HL-60/S4 treated with retinoic acid at 250 ng/mL for 4 days and 3 days (cell line): ENCODE results near the gene TSHR.
"Not testable (repeated sequence)": the region's sequence is repeated elsewhere in the genome, so short reads cannot be mapped to it uniquely, and the experiment has no call there.

Experiments used
- in situ Hi-C: fragments of 300-500 bp; cut with MboI; formaldehyde crosslinking; loops from 2 replicates; pipeline ENCODE4 v1.7.0; 2022; ENCODE audit warnings: low sequenced_read_pairs

Gene TSHR

DNA sequence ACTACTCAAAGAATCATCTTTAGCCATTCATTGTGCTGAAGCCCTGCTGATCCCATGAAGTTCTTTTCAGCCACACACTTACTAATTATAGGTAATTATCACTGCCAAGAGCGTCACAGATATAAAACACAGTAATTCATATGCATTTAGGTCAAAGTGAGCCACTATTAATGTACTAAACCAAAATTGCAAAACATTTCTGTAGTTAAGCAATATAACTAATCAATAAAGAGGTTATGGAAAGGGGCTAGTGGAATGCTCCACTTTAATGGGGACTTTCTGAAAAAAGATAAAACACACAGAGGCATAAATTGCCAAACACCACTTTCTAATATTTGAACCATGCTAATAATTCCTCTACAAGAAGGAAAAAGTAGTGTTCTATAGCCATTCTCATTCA lies 7.1 kb upstream of the TSHR start:
- in situ Hi-C loops, result no loop called here

DNA sequence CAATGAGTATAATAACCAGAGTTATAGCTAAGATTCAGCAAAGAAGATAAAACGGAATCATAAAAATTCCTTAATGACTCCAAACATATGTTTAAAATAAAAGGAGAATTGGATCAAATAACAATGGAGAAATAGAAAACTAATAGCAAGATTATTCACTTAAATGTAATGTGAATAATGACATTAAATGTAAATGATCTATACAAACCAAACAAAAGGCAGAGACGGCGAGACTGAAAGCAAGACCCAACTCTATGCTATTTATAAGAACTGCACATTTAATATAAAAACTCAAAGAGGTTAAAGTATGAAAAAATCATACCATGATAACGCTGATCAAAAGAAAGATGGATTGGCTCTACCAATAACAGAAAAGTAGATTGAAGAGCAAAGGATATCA lies 3.9 kb upstream of the TSHR start:
- in situ Hi-C loops, result no loop called here

DNA sequence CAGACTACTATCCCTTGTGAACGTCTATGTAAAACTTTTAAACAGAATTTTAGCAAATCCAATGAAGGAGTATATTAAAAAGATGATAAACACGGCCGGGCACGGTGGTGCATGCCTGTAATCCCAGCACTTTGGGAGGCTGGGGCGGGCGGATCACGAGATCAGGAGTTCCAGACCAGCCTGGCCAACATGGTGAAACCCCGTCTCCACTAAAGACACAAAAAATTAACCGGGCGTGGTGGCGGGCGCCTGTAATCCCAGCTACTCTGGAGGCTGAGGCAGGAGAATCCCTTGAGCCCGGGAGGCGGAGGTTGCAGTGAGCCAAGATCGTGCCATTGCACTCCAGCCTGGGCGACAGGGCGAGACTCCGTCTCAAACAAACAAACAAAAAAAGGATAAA lies 2.2 kb upstream of the TSHR start:
- in situ Hi-C loops, result not testable (repeated sequence)

DNA sequence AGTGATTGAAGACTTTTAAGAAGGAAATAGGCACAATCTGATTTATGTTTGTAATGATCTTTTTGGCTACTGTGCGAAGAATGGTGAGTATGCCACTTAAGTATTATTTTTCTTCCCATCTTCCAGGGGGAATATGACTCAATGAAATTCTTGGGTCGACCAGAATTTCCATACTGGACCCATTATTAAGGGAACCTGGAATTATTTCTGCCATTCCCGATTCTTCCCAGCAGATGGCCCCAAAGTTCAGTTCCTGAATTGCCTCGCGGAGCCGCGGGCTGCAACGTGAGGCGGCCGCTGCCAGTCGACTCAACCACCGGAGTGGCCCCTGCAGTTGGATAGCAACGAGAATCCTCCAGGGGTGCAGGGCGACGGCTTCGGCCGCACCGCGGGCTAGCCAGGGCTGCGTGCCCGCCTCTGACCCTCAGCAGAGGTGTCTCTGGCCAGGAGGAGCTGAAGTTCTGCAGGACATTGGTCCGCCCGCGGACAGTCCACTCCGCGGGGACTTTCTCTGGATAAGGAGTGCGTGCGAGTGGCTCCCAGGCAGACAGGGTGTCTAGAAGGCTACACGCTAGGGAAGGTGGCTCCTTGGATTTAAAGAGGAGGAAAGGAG lies 628 bp upstream of the TSHR start:
- in situ Hi-C loops, result no loop called here

DNA sequence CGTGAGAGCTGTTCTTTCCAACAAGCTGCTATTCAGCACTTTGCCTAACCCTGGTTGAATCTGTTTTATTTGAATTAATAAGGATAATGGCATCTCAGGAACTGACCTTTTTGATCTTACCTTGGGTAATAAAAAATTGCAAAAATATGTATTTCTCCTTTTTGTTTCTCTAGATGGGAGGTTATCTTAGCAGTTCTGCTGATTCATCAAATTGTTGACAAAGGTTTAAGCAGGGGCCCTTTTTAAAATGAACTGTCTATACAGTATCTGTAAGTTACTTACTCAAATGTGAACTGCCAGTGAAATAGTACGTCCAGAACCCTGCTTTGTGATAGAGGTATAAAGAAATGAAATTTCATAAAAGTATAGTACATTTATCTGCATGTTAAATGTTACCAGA lies 681 bp downstream of the TSHR start:
- in situ Hi-C loops, result no loop called here

DNA sequence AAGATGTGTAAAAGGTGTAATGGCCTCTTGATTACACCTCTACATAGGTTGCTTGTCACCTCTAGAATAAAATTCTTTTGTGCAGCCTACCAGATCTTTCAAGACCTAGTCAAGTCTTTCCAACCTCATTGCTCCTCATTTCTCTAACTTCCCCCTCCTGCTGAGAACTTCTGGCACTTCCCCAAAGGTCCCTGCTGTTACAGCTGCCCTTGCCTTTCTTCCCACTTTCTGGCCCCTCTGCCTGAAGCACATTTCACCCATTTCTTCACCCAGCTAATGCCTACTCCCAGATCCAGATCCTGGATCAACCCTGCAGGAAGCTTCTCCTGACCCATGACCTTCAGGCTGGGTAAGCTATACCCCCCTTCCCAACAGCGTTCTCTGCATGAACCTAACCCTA lies 1.5 kb downstream of the TSHR start:
- in situ Hi-C loops, result no loop called here

DNA sequence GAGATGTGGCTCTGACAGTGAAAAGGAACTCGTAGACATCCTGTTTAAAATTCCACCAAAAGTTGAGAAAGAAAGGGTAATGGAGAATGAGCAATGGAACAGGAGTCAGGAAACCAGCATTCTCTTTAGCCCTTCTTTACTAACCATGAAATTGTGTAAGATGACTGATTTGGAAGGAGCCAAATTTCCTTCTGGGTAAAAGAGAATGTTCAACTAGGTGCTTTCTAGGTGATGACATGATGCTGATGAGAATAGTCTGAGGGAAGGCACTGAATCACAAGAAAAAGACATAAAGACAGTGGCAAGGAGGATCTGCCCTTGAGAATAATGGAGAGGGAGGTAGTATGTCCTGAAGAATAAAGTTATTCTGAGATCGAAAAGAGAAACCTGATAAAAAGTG lies 2.2 kb downstream of the TSHR start:
- in situ Hi-C loops, result no loop called here

DNA sequence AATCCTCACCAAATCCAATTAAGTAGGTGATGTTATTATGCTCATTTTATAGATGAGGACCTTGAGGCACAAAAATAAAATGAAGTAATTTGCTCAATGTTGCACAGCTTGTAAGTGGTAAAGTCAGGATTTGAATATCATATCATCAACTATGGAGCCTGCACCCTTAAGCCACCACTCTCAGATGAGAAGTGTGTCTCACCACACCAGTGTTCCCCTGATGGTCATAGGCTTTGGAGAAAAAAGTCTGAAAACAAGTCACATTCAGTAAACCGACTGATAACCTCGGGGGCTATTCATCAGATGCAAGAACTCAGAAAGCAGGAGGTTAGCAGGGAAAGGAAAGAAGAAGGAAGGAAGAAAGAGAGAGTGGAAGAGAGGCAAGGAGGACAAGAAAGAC lies 2.8 kb downstream of the TSHR start:
- in situ Hi-C loops, result no loop called here

DNA sequence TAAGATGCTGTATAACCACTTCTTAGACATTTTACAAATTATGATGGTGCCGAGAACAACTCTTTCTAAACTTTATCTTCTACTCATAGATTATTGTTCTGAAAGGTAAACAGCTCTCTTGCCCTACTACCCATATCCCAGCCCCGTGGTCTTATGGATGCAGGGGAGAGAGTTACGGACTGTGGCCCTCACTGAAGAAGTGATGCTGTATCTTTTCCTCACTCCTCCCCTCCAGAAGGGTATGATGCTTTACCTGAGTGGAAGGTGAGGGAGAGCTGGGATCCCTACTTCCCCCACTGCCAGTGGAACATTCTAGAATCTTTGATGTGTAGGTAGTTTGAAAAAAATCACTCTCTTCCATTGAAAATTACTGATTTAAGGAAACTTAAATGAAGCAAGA lies 3.5 kb downstream of the TSHR start:
- in situ Hi-C loops, result no loop called here

DNA sequence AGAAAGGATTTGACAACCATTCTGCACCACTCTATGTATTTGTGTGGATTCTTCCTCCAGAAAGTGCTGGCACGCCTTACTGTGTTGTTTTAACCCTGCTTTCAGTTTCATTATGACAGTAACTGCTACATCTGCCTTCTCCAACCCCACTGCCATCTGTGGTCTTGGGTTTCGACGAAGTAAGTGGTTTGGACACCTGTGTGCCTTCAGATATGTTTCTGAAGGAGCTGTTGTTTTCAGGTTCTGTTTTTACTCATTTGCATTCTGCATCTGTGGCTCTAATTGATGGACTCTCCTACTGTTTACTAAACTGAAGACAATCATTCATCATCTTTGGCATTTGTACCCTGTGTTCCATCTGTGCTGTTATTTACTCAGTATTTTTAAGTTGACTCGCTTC lies 4.1 kb downstream of the TSHR start:
- in situ Hi-C loops, result no loop called here

DNA sequence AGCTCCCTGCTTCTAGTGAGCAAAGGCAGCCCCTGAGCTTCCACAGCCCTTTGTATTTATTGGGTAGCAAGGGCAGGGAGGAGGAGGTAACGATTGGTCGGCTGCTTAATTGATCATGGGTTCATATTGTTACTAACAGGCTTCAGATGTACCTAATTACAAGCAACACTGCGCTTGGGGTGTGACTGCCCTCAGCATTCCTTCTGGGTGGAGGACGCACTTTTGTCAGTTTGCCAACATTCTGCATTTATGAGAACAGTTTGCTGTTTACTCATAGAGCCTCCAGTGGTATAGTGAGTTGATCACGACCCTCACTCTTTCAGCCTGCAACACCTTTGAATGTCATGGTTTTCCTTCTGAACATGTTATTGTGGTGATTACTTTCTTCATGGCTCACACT lies 9.6 kb downstream of the TSHR start:
- in situ Hi-C loops, result no loop called here

DNA sequence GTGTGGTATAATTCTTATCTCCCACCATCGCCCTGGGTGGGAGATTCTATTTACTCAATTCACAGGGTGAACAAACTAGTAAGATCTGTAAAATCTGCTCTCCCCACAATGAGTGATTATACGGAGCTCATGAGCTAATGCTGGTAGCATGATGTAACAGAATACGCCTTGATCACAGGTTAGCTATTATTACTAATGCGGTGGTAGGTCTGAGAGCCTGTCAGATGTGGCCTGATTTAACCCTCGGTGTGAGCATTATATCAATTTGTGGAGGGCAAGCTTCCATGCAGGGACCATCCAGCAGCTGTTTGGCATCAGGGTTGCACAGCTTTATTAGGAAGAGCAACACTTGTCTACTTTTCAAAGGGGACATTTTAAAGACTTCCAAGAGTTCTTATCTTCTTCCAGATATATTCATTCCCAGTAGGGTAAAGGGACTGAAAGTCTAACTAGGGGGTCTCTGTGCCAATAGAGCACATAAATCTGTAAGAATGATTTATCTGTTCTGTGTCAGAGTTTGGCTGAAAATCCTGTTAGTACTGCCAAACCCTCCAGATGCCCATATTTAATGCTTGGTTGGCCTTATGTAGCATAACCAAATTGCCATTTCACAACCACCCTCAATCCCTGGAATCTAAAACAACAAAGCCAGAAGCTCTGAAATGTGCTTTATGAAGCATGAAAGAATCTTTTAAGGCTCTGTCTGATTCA lies 18.7 kb downstream of the TSHR start:
- in situ Hi-C loops, result no loop called here

DNA sequence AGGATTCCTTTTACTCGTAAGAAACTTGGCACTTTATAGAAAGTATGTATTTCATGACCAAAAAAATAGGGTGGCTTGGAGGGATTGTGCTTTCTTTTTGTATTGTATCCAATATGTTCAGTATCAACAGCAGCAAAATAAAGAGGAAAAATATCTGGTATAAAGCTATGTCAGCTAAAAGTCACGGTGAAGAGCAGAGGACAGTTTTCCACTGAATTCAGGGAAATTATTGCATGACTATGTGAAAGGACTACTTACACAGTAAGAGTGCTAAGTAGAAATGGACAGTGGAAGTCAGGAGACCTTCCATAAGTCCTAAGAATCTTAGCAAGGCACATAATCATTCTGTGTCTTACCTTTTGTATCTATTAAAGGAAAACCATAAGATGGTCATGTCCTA lies 19.3 kb downstream of the TSHR start:
- in situ Hi-C loops, result loop anchor here (25.0 kb wide), 1 partner anchor 188 kb away; no protein-coding TSS in a partner anchor

DNA sequence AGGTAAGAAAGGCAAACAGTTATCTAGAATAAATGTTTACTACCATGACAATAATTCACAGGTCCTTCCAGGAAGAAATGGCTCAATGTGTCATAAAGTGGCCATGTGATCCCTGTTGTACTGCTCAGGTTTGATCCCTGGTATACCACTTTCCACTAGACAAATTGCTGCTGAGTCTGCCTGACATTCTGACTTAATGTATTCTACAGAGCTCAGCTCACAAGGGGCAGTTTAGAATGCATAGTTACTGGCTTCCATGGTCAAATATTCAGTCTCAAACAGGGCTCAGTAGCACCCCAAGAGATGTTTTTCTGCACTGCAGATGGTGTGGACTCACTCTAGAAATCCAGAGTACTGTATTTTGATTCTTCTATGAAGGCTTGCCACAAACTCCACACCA lies 21.8 kb downstream of the TSHR start:
- in situ Hi-C loops, result loop anchor here (25.0 kb wide), 1 partner anchor 185 kb away; no protein-coding TSS in a partner anchor

DNA sequence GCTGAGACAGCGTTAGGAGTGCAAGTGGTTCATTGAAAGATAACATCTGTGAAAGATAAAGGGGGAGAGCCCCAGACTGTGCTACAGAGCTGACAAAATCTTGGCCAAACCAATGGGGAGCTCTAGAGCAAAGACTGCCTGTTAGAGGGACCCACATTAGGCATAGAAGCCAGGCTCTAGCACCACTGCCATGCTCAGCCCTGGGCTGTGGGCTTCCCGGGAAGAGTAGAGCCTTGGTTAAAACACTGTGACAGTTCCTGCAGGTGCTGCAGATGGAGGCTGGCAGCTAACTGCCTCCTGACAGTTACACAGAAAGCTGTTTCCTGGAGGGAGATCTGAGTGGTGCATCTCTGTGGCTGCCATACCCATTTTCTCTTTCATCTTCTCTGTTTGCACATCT lies 23.0 kb downstream of the TSHR start:
- in situ Hi-C loops, result loop anchor here (25.0 kb wide), 1 partner anchor 184 kb away; no protein-coding TSS in a partner anchor

DNA sequence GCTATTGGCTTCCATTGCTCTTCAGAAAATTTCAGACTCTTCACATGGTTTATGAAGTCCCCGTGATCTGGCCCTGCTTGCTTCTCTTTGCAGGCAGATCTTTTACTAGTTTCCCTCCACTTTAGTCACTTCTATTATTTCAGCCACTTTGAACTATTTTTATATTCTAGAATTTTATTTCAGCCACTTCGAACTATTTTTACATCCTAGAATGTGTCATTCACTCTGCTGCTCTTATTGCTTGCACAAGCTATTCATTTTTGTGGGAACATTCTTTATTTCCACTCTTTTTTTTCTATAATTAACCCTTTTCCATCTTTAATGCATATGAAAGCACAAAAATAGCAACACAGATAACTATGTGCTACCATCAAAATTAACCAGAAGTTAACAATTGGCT lies 24.5 kb downstream of the TSHR start:
- in situ Hi-C loops, result loop anchor here (25.0 kb wide), 1 partner anchor 182 kb away; no protein-coding TSS in a partner anchor

DNA sequence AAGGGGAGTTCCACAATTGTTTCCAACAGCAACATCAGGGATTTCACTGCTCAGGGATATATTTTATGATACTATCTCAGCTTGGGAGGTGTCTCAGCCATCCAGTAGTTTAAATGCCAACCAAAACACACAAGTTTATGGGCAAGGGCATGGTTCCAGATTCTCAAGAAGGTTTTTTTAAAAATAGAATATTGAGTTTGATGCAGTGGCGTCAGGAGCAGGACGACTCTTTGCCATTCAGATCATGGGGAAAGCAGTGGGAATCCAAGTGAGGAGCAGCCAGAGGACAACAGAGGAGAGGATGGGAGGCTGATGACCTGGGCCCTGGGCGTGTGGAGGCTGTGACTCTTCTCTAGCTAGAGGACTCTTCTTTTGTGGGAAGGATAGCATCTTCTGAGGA lies 25.7 kb downstream of the TSHR start:
- in situ Hi-C loops, result loop anchor here (25.0 kb wide), 1 partner anchor 181 kb away; no protein-coding TSS in a partner anchor

DNA sequence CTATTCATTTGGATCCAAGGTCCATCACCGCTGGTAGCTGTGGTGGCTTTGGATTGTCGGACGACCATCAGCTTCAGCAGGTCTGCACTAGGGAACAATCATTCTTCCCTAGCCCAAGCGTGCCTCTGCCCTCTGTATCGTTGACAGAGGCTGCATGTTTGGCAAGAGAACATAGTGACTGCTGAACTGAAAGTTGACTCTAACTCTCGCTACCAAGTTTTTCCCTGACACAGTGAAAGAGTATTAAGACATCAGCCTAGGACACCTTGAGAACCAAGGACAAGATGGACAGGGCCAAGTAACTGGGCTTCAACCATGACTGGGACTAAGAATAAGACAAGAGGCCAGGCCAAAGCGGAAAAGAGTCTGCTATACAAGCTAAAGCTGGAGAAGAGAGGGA lies 26.3 kb downstream of the TSHR start:
- in situ Hi-C loops, result loop anchor here (25.0 kb wide), 1 partner anchor 181 kb away; no protein-coding TSS in a partner anchor

DNA sequence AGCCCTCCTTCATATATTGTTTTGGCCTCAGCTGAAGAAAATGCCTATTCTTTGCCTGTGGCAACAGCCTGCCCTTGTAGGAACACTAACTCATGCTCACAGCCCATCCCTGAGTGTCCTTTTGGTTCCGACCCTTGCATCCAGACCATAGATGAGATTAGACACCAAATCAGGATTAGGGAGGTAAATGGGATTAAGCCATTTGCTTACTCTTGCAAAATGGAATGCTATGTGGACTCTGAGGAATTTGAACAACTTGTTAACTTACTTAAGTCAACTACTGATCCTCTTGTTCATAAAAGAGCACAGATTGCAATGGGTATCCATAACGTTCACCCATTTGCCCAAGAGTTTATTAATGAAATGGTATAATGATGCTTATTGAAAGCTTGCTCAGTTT lies 27.3 kb downstream of the TSHR start:
- in situ Hi-C loops, result loop anchor here (25.0 kb wide), 1 partner anchor 180 kb away; no protein-coding TSS in a partner anchor

DNA sequence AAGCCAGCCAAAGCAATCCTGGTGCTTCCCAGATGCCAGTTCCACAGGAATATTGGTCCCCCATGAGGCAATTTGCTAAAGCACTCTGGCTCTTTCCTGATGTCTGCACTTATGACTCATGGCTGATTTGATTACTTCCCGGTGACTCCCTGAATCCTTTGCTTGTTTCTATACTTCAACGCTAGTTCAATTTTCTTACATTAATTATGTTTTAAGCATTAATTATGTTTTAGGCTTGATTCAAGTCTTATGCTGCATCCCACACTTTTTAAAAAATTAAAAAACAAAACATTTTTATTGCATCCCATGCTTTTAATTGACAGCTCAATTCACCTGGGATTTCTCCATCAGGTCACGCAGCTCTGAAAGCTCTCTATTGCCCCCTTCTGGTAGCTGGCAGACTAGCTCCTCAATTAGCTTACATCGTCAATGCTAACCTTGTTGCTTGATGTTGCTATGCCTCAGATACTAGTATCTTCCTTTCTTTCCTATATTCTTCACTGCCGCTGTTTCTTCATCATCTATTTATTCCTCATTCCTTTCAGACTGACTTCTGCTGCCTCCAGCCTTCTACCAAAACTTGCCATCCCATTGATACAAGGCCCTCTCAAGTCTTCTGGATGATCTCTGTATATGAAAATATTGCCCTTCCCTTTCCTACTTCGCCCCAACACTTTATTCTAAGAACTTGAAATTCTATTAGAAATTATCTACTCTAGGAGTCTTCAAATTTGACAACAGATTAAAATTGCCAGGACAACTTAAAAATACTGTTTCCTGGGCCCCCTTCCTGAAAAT lies 32.0 kb downstream of the TSHR start:
- in situ Hi-C loops, result loop anchor here (25.0 kb wide), 1 partner anchor 175 kb away; no protein-coding TSS in a partner anchor

DNA sequence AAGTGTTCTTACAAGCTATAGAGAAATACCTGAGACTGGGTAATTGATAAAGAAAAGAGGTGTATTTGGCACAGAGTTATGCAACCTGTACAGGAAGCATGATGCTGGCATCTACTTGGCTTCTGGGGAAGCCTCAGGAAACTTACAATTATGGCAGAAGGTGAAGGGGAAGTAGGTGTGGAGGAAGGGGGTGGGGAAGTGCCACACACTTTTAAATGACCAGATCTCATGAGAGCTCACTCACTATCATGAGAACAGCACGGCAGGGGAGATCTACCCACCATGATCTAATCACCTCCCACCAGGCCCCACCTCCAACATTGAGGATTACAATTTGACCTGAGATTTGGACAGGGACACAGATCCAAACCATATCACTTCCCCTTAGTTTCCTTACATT lies 32.8 kb downstream of the TSHR start:
- in situ Hi-C loops, result loop anchor here (25.0 kb wide), 1 partner anchor 174 kb away; no protein-coding TSS in a partner anchor
